ENCODE measurements around the gene UTRN.

DNA sequence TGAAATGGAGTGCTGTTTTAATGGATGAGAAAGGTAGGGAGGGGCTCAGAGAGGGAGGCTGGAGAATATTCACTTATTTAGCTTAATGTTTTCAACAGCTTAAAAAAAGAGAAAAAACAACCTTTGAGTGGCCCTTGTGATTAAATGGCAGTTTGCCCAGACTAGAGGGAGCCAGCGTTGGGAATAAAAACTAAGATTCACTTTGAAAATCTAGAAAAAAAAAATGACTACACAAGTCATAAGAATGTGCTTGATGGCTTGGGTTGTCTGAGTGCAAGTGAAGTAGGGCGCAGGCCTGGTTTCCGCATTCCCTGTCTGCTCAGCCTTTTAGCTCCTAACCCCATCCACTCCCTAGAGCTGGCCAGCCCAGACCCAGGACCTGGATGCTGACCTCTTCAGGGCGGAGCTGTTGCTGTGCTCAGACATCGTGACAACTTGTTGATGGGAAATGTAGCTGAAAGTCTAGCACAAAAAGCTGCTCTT lies 28.9 kb downstream of the UTRN start:
- TF ChIP-seq, protein P1, sequence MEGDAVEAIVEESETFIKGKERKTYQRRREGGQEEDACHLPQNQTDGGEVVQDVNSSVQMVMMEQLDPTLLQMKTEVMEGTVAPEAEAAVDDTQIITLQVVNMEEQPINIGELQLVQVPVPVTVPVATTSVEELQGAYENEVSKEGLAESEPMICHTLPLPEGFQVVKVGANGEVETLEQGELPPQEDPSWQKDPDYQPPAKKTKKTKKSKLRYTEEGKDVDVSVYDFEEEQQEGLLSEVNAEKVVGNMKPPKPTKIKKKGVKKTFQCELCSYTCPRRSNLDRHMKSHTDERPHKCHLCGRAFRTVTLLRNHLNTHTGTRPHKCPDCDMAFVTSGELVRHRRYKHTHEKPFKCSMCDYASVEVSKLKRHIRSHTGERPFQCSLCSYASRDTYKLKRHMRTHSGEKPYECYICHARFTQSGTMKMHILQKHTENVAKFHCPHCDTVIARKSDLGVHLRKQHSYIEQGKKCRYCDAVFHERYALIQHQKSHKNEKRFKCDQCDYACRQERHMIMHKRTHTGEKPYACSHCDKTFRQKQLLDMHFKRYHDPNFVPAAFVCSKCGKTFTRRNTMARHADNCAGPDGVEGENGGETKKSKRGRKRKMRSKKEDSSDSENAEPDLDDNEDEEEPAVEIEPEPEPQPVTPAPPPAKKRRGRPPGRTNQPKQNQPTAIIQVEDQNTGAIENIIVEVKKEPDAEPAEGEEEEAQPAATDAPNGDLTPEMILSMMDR (conservative IDR thresholded peaks at IDR 0.05; ENCODE audit: low read length): no peak
- no peak for TF ChIP-seq EZH2phosphoT487 (IDR thresholded peaks at IDR 0.05; ENCODE audit: borderline replicate concordance, low read depth, low read length)

Measured in OCI-LY7 (cell line).